Suprapubic skin (tissue), 4 donors: ENCODE data around the gene PPY. TPM values are rescaled to one million over a fixed set of nuclear protein-coding genes. Genes with fewer than 3 reads are reported as not detected.

Experiments used
- DNase-seq, 2 donors: peaks; one replicate each; pipeline ENCODE4 v3.0.0-alpha.2; 2019; ENCODE audit warnings: low spot score in 2 of 2
- H3K27ac ChIP-seq: fragments of 200-600 bp; sonication (generic); one replicate; pipeline ENCODE4 v1.5.1; 2019
- H3K27me3 ChIP-seq: fragments of 200-600 bp; sonication (generic); one replicate; pipeline ENCODE4 v1.5.1; 2019
- H3K36me3 ChIP-seq: fragments of 200-600 bp; sonication (generic); one replicate; pipeline ENCODE4 v1.5.1; 2019
- H3K4me1 ChIP-seq: fragments of 200-600 bp; sonication (generic); one replicate; pipeline ENCODE4 v1.5.1; 2019
- H3K4me3 ChIP-seq: fragments of 200-600 bp; sonication (generic); one replicate; pipeline ENCODE4 v1.5.1; 2019; ENCODE audit warnings: mild to moderate bottlenecking
- H3K9me3 ChIP-seq: fragments of 200-600 bp; sonication (generic); one replicate; pipeline ENCODE4 v1.5.1; 2019
- EP300 ChIP-seq: sonication (generic); formaldehyde crosslinking; IDR thresholded peaks from one replicate; pipeline ENCODE4 v1.6.1; 2017; ENCODE audit warnings: antibody characterized with exemption
- POLR2A ChIP-seq, 2 donors: fragments of 450-650 bp; IDR thresholded peaks; one replicate each; pipeline ENCODE4 v1.6.1; 2017; ENCODE audit warnings: antibody characterized with exemption in 2 of 2, mild to moderate bottlenecking in 2 of 2, moderate library complexity in 2 of 2
- POLR2AphosphoS5 ChIP-seq, 3 donors: sonication (generic); formaldehyde crosslinking; IDR thresholded peaks; one replicate each; pipeline ENCODE4 v1.6.1; 2017; ENCODE audit warnings: antibody characterized with exemption in 3 of 3
- WGBS: methylation state at CpG from one replicate; pipeline ENCODE4 v1.1.5; 2018; 5-methylcytosine and 5-hydroxymethylcytosine counted together
- total RNA-seq, 4 donors: library from RNA; depleted of rRNA; stranded (reverse); fragments of >200 nt; gene quantifications; one replicate each; pipeline ENCODE4 v1.1.0, GENCODE V29; 2016
- TF ChIP-seq, protein P1 (sequence below), 2 donors: fragments of 200-600 bp in 1 of 2; fragments of 450-650 bp in 1 of 2; sonication (generic) in 1 of 2; IDR thresholded peaks; one replicate each; pipeline ENCODE4 v1.5.1; 2016 to 2019; ENCODE audit warnings: antibody characterized with exemption in 2 of 2, mild to moderate bottlenecking in 1 of 2, moderate library complexity in 1 of 2

The PPY gene
- total RNA-seq, 4 donors from 2014 or later: not detected

DNA sequence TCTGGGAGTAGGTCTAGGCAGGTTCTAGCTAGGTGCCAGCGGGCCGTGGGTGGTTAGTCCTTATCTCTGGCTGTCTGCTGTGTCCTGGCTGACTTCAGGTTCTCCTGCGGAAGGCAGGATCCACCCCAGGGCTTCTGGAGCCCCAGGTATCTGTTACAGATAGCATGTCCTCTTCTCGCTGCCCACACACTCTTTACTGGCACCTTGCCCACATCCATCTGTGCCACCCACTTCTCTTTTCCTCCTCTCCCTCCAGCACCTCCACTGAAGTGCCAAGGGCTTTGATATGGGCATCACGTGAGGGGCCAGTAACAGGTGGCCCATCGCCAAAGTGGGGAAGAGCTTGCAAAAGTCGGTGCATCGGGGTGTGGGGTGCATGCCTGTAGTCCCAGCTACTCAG is 30.4 kb downstream of the PPY start:
- H3K9me3 ChIP-seq: no peaks in the 10 kb centered on the region
- H3K4me3 ChIP-seq: no peak overlapping the region
- no peak for DNase-seq
- no peak for TF ChIP-seq POLR2AphosphoS5 (IDR thresholded peaks at IDR 0.05)
- TF ChIP-seq, protein P1, sequence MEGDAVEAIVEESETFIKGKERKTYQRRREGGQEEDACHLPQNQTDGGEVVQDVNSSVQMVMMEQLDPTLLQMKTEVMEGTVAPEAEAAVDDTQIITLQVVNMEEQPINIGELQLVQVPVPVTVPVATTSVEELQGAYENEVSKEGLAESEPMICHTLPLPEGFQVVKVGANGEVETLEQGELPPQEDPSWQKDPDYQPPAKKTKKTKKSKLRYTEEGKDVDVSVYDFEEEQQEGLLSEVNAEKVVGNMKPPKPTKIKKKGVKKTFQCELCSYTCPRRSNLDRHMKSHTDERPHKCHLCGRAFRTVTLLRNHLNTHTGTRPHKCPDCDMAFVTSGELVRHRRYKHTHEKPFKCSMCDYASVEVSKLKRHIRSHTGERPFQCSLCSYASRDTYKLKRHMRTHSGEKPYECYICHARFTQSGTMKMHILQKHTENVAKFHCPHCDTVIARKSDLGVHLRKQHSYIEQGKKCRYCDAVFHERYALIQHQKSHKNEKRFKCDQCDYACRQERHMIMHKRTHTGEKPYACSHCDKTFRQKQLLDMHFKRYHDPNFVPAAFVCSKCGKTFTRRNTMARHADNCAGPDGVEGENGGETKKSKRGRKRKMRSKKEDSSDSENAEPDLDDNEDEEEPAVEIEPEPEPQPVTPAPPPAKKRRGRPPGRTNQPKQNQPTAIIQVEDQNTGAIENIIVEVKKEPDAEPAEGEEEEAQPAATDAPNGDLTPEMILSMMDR (IDR thresholded peaks at IDR 0.05): no peak
- 38% methylated on average over 6 of the region's 8 CpGs for WGBS
- H3K36me3 ChIP-seq: no peaks in the 10 kb centered on the region
- no peak overlapping the region for H3K27ac ChIP-seq
- peaks cover 15% of the 10 kb centered on the region for H3K4me1 ChIP-seq
- peaks cover 8% of the 10 kb centered on the region for H3K27me3 ChIP-seq

DNA sequence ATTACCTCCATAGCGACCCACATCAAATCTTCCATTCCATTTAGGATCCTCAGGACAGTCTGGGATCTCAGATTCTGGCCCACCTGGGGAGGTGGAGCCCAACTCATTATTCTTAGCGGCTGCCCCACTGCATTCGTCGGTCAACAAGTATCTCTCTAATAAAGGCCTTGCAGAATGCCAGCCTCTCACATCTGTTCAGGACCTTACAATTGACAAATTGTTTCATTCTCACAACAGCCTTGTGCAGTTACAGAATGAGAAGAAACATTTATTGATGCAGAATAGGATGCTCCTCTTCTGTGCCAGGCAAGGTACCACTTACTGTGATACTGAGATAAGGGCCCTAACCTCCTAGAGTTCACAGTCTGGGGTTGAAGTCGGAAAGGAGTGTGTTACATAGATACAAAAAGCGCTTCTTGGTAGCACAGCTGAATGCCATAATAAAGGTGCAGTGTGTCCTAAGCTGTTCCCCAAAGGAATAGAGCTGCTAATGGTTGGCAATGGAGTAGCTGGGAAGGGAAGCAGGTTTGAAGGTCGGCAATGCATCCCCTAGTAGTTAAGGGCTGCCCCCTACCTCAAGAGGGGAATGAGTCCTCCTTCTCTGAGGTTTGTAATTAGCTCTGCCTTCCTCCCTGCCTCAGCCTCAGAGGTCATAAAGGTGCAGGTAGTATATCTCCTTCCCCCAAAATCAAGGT is 32.6 kb downstream of the PPY start:
- TF ChIP-seq POLR2AphosphoS5 (IDR thresholded peaks at IDR 0.05): no peak

DNA sequence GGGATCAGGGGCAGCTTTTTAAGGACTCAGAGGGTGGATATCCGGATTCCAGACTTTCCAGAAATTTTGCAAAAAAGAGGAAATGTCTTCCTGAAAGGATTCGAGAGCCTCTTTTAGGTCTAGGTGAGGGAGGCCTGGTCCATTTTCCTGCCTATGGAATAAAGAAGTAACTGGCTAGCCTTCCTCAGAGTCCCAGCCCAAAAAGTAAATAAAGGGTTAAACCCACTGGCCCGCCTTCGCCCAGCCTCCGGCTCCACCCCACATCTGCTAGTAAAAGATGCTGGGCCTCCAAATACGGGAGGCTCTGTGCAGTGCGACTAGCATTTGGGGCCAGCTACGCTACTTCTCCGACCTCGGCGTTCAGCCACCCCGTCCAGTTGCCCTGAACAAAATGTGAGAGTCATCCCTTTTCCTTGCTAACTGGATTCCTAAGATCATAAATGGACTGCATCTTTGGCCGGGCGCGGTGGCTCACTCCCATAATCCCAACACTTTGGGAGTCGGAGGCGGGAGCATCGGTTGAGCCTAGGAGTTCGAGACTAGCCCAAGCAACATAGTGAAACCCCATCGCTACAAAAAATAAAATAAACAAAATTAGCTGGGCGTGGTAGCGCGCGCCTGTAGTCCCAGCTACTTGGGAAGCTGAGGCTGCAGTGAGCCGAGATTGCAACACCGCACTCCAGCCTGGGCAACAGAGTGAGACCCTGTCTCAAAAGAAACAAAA is 34.1 kb downstream of the PPY start:
- WGBS: 31% methylated on average over 24 of the region's 26 CpGs
- TF ChIP-seq, protein P1 (IDR thresholded peaks at IDR 0.05): no peak
- TF ChIP-seq POLR2A (IDR thresholded peaks at IDR 0.05): peak in 1 of 2 donors; percentile 42

More for the DNA sequence above, 32.6 kb downstream of the PPY start:
- no peak overlapping the region for H3K4me3 ChIP-seq
- H3K36me3 ChIP-seq: no peaks in the 10 kb centered on the region
- H3K4me1 ChIP-seq: peaks cover 29% of the 10 kb centered on the region
- DNase-seq: no peak
- peaks cover 25% of the 10 kb centered on the region for H3K27me3 ChIP-seq
- H3K27ac ChIP-seq: no peak overlapping the region
- H3K9me3 ChIP-seq: no peaks in the 10 kb centered on the region
- 71% methylated on average over 7 of the region's 7 CpGs for WGBS

DNA sequence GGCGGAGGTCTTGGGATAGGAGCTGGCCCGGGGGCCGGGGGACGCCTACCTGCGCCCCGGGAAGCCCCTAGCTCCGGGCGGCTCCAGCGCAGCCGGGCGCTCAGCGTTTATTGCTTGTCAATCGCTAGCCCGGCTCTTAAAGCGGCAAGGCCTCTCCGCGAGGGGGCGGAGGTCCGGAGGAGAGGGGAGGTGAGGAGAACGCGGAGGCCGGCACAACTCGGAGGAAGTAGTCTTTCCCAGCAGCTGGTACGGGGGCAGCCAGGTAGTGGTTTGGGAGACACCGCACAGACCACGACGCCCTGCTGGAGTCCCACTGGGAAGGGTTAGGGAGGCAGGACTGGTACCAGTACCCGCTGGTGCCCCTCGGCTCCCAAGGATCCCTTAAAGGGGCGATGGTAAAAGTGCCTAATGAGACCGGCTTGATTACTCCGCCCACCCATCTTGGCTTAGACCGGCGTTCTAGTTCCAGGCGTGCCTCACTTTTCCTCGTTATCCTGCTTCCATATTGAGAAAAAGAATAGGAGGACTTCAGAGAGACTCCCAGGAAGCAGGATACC is 34.8 kb downstream of the PPY start, which contains the start of gene MPP2:
Gene MPP2, minus strand, starts transcription at position 112 of the 557 bp plus-strand sequence. CDS start 3,076 bp downstream, outside the sequence.
- no peaks in the 10 kb centered on the region for H3K36me3 ChIP-seq
- TF ChIP-seq, protein P1 (IDR thresholded peaks at IDR 0.05): peak in 1 of 2 donors; percentile 17
- TF ChIP-seq POLR2AphosphoS5 (IDR thresholded peaks at IDR 0.05) (no peak), POLR2A (IDR thresholded peaks at IDR 0.05) (peak in 1 of 2 donors; percentile 22)
- 1% methylated on average over 28 of the region's 36 CpGs for WGBS
- no peaks in the 10 kb centered on the region for H3K9me3 ChIP-seq
- peaks cover 27% of the 10 kb centered on the region for H3K27me3 ChIP-seq
- DNase-seq: peak; percentile 85 to 86
- peaks cover 29% of the 10 kb centered on the region for H3K4me1 ChIP-seq
- peak within 1 kb of the TSS; percentile 59 for H3K4me3 ChIP-seq
- H3K27ac ChIP-seq: peak within 1 kb of the TSS; percentile 64

More for the DNA sequence above, 34.1 kb downstream of the PPY start:
- Histone ChIP-seq H3K4me1 (peaks cover 29% of the 10 kb centered on the region), H3K4me3 (peak overlapping the region; percentile 59), H3K9me3 (no peaks in the 10 kb centered on the region), H3K27ac (peak overlapping the region; percentile 64), H3K27me3 (peaks cover 27% of the 10 kb centered on the region), H3K36me3 (no peaks in the 10 kb centered on the region)
- no peak for DNase-seq

DNA sequence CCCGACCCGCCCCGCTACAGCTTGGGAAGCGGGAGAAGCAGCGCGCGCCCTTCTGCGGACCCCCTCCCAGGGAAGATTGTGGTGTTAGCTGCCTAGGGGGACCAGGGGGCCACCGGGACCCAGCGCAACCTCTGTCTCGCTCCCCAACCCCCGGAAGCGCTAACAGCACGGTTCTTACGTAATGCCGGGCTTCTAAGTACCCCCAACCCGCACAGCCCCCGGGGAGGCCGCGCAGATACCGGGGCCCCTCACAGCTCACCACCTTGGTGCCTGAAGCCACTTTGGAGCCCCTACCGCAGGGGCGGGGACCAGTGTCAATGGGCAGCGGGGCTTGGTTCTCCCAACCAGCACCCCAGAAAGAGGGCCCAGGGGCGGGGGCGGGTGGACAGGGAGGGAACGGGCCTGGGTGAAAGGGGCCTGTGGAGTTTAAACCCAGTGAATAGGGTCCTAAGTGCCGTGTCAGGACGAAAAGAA is 35.3 kb downstream of the PPY start:
- TF ChIP-seq POLR2AphosphoS5 (IDR thresholded peaks at IDR 0.05): no peak
- TF ChIP-seq POLR2A (IDR thresholded peaks at IDR 0.05): no peak
- TF ChIP-seq, protein P1 (IDR thresholded peaks at IDR 0.05): no peak
- TF ChIP-seq EP300: no peak
- Histone ChIP-seq H3K27me3 (peaks cover 27% of the 10 kb centered on the region), H3K36me3 (no peaks in the 10 kb centered on the region), H3K4me1 (peaks cover 29% of the 10 kb centered on the region), H3K9me3 (no peaks in the 10 kb centered on the region), H3K4me3 (peak overlapping the region; percentile 59), H3K27ac (peak overlapping the region; percentile 64)
- 3% methylated on average over 8 of the region's 29 CpGs for WGBS
- no peak for DNase-seq
